DMS114 treated with DMSO at 0.1 percent for 48 hours (cell line): ENCODE results near the gene ACER1.
A peak's percentile ranks its signal among the peaks of the same experiment; 100 is the strongest.
"Not testable (repeated sequence)": the region's sequence is repeated elsewhere in the genome, so short reads cannot be mapped to it uniquely, and the experiment has no call there.

Experiments
- DNase-seq: peaks from one replicate; lab custom pipeline; 2025; ENCODE audit not compliant: unreplicated experiment; lab: John Stamatoyannopoulos, UW

ACER1 gene

DNA sequence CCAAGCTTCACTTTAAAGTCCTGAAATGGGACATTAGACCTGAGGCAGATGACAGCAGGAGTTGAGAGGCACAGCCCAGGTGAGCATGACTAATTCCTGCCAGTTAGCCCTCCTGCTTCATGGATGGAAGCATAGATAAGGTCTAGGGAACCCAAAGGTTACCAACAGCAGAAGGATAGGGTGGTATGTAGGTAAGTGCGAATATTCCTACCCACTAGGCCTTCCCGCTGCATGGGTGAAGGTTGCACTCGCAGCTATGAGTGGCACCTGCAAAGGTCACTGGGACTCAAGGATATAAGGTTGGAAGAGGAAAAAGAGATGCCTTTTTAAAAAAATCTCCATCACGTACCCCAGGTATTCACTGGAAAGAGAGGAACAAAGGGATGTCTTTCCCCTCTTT lies 41.4 kb downstream of the ACER1 start:
- DNase-seq, result no peak

DNA sequence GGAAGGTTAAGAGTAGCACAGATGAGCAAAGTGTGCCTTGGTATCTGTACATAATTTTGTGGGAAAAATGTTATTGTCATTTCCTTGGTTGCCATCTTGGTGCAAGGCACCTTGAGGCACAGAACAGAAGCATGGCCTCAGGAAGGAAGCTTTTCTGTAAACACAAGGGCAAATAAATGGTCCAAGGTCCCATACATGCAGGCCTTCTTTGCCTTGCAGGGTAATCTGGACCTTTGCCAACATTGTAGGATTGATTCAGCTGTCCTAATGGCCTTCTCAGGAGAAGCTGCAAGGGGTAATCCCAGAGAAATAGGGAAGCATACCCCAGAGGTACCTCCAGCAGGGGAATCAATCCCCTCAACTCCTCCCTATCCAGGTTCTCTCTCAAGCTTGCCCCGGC lies 44.7 kb downstream of the ACER1 start:
- DNase-seq, result no peak

DNA sequence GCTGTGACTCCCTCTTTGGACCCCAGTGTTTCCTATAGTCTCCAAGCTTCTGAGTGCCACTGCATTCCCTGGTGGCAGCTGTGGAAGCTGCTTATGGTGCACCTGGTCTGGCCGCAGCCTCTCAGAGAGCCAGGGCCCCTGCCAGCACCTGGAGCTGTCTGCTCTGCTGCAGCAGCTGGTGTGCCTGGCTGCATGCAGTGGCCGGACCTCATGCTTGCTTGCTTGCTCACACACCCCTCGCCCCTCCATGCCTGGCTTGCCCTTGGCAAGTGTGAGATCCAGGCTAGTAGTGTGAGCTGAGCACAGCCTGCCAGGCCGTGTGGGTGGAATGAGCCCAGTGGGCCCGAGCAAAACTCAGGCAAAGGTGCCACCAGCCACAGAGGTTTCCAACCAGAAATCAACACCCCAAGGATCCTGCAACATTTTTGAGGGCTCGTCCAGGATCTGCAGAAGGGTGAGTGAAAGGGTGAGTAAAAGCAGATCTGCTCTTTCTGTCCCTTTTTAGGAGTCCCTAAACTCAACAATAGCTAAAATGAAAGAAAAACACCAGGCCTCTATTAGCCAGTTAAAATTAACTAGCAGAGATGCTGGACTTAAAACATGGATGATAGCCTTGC lies 46.0 kb downstream of the ACER1 start:
- DNase-seq, result no peak

DNA sequence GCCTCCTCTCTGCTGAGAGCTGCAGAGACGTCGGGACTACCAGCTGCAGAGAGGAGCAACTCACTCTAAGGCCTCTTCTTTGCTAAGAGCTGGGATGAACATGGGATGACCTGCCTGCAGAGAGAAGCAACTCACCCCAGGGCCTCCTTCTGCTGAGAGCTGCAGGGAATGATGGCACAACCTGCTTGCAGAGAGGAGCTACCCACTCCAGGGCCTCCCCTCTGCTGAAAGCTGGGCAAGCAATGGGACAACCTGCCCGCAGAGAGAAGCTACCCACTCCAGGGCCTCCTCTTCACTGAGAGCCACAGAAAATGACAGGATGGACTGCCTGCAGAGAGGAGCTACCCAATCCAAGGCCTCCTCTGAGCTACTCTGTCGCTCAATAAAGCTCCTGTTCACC lies 46.7 kb downstream of the ACER1 start:
- no peak for DNase-seq

DNA sequence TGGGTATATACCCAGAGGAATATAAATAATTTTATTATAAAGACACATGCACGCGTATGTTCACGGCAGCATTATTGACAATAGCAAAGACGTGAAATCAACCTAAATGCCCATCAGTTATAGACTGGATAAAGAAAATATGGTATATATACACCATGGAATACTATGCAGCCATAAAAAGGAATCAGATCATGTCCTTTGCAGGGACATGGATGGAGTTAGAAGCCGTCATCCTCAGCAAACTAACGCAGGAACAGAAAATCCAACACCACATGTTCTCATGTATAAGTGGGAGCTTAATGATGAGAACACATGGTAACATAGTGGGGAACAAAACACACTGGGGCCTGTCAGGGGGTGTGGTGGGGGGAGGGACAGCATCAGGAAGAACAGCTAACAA lies 51.0 kb downstream of the ACER1 start:
- not testable (repeated sequence) for DNase-seq

DNA sequence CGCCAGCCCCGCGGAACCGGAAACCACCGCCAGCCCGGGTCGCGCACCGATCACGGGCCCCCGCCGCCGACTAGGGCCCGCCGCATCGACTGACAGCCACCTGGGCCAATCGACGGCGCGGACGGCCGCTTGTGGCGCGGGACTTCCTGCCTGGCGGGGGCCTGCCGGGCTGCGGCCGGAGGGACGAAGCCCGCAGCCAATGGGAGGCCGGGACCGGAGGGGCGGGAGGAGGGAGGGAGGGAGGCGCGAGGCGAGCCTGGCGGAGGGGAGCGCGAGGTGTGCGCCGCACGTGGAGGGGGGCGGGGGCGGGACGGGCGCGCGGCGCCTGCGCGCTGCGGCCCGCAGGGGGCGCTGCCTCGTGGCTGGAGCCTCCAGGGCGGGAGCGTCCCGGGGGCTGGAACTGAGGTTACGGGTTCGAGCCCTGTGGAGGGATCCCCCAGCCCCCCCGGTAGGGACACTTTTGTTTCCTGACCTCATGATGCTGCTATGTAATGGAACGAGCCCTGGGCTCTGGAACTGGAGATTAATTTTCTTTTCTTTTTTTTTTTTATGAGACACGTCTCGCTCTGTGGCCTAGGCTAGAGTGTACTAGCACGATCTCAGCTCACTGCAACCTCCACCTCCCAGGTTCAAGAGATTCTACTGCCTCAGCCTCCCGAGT lies 53.4 kb downstream of the ACER1 start, which contains the start of gene MLLT1:
TSS of gene MLLT1 (minus strand) at position 45 of the 661 bp plus-strand sequence. CDS start 191 bp downstream, outside the sequence.
- peak; percentile 74 for DNase-seq

DNA sequence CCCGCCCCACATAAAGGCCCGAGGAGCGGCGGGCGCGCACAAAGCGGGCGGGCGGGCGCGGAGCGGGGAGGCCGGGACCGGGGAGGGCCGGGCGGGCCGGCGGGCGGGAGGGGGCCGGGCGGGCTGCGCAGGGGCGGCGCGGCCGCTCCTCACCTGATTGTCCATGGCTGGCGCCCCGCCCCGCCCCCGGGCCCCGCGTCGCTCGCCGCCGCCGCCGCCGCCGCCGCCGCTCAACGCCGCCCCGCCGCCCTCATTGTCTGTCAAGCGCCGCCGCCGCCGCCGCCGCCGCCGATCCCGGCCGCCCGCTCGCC lies 53.8 kb downstream of the ACER1 start:
- DNase-seq, result no peak

DNA sequence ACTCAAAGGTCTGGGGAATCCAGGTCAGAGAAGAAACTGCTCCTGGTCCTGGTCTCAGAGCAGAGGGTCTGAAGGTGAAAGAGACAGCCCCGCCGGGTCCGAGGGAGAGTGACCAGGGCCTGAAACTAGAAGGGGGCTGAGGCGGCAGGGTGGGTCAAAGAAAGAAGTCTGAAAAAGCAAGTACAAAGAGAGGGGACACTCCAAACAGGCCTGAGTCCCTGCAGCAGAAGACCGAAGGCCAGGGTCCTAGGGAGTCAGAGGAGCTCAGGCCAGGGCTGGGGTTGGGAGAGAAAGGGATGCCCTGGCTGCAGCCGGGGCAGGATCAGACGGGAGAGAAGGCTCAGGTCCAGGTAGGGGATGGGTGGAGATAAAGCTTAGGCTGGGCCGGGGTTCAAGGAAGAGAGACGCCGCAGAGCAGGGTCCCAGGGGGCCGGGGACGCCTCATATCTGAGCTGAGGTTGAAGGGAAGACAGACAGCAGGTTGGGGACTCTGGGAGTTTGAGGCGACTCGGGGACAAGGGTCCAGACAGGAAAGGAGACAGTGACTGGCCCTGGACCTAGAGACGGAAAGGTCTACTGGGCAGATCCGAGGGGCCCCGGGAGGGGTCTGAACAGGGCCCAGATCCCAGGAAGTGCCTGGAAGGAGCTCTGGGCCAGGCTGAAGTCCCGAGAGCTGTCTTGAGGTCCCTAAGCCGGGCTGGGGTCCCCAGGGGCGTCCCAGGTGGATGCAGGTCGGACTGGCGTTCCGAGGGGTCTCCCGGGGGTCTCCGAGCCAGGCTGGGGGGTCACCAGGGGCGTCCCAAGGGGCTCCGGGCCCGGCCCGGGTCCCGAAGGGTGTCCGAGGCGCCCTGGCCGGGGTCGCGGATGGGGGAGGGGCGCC lies 54.4 kb downstream of the ACER1 start:
- DNase-seq, result no peak

DNA sequence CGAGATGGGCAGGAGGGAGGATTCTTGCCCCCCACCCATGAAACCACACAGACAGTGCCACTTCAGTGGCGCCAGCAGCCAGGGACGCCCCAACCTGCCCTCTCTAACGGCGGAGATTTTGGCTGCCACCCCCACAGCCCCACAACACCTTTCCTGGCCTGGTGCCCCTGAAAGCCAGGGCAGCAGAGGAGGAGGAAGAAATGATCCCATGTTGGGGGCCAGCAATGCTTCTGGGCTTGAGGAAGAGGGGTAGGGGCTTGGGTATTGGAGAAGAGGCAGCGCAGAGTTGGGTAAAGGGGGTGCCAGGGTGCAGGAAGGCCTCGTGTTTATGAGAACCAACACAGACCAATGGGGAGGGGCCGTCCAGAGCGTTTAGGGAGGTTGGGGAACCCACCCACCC lies 55.4 kb downstream of the ACER1 start:
- DNase-seq, result no peak

DNA sequence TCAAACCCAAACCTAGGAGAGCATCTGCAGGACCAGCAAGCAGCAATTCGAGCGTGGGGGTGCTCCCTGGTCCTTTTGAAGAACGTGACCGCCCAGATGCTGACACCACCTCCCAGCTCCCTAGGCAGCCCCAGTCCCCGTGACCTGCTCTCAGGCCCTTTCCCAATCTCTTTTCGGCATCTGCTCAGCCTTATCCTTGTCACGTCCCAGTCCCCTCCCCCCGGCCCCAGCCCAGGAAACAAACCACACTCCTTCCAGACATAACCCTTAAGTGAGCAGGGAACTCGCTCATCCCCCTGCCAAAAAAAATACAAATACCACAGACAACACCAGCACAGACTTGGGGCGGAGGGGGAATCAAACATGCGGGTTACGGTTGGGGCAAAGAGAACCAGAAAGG lies 57.0 kb downstream of the ACER1 start:
- no peak for DNase-seq

DNA sequence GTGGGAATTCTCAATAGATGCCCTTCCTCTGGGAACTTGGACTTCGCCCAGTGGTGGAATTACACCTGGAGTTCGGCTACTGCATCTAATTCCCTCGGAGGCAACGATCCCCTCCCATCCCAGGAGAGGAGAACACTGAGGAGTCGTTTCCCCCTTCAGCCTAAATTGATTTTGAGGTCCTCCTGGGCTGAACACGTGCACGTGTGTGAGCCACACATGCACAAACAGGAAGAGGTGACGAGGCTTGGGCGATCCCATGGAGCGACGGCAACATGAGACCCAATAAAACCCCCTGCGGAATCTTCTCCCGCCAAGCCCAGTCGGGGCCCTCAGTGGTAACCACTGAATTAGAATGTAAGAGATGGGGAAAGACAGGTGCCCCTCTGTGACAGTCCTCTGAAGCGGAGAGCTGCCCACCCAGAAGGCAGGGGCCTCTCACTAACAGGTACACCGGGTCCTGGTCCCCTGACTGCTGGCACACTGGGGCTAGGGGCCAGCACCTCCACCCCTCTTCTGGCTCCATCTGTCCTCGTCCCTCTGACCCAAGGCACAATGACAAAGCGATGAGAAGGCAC lies 58.2 kb downstream of the ACER1 start:
- DNase-seq, result no peak

DNA sequence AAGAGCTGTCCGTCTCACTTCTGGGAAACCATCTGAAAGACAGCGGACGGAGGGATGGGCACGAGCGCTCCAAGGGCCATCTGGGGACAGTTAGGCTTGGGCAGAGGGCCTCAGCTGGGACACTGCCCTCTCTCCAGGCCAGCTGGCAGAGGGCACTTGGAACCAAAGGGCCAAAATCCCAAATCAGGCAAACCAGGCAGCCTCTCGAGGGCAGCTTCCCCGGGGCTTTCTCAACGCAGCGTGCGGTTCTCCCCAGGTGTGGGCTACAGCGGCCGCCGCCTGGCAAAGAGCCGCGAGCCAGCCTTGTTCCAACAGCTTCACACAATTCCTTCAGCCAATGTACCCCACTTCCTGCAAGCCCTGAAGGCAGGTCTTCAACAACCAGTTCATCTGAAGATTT lies 58.7 kb downstream of the ACER1 start:
- no peak for DNase-seq

DNA sequence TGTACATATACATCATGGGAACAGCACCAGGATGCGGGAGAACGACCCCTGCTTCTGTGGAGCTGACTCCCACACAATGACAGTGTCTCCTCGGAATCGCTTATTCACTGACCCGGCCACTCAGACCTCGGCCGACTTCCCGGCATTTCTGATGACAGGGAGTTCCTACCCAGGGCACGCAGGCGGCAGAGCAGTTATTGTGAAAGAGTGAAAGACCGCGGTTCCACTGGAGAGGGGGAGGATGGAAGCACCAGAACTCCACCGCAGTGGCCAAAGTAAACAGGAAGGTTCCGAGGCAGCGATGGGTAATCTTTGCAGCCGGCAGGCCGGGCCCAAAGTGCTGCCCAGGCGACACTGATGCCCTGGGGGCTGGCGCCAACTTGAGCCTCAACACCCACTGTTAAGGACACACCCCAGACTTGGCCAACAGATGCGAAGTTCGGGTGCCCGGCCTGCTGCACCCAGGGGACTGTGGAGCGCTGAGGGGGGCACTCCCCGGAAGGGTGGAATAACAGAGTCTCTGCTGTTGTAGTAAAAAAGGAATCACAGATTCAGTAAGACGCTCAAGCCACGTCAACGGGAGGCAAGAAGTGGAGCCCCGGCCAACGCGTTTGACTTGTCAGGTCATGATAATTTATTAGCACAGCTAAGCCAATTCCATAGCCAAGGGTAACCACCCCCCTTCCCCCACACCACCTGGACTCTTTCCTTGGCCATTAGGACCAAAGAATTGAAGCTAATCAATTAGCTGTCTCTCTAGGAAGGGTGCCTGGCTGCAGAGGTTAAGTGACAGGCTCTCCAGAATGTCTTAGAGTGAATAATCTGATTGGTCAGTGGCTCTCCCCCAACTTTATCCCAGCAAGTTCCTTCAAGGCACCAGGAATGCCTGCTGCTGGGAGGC lies 59.5 kb downstream of the ACER1 start:
- no peak for DNase-seq

DNA sequence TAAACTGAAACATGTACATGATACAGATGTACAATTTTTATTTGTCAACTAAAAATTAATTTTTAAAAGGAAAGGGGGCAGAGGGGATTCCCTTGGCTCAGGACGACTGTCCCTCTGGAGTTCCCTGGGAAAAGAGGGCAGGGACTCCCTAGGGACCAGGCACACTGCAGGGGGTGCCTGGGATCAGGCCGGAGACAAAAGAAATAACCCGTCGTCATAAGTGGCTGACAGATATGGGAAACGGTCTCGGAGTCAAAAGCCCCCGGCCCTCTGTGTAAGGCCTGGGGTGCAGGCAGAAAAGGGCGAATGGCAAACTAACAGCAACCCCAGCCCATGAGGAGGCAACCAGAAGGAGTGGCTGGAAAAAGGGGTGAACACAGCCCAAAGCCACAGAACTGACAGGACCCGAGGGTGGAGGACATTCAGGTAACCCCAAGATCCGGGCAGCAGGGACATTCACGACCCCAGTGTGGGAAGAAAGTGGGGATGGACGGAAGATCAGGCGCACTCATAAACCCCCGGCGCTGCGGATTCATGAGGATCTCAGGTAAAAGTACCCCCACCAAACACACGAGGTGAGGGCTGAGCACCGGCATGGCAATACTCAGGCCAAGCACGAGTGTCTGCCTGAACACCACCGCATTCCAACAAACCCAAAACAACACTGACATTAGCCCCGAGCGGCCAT lies 60.4 kb downstream of the ACER1 start:
- DNase-seq, result no peak

DNA sequence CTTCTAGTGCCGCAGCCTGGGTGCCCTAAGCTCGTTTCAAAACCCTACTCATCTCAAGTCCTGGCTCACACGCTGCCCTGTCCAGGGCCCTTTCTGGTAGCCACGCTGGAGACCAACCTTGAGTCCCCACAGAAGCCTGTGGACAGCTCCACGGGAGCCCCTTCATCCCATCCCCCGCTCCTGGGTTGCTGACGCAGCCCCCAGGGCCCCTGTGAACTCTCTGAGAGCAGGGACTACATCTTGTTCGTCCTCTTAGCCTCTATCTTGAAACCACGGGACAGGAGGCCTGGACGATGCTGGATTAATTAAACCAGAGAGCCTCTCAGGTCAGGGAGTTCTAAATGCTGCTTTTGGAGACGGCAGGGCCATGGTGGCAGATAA lies 61.0 kb downstream of the ACER1 start:
- no peak for DNase-seq

DNA sequence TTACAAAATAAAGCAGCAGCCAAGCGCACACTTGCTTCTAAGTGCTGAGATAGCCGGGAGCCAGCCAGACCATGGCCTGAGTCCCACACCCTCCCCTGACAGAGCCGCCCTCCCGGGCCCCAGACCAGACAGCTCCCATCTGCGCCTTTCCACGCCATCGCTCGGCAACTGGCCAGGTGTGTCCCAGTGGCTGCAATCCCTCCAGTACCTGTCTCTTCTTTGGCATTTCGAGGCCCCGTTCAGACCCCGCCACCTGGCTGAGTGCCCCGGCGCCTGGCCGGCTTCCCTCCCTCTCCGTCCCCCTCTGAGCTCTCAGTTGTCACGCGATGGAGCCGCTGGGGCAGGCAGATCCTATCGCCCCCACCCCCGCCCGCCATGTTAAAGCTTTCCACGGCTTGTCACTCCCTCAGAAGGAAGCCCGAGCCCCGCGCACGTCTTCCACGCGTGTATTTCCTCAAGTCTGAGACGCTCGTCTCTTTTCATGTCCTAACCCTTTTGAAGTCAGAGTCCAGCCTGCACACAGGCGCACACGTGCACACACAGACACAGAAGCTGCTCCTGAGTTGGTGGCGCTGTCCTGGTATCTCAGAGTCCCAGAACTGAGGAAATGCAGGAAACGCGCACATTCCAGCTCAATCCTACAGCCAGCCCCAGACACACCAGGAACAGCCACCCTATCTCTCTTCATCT lies 61.5 kb downstream of the ACER1 start:
- no peak for DNase-seq

DNA sequence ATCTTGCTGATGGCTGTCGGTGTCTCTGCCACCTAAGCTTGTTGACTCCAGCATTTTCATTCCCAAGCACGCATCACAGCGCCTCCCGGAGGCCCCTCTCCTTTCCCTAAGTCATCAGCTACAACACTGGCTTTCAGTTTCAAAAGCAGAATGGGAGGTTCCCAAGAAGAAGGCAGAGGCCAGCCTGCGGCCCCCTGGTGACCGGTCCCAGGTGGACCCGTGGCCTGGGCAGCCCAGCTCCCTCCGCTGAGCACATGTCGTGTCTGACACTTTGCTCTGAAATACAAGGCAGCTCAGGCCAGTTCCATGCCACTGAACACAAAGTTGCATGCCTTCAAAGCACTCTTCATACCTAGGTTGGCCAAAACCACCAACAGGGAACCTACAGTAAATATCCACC lies 62.2 kb downstream of the ACER1 start:
- no peak for DNase-seq

DNA sequence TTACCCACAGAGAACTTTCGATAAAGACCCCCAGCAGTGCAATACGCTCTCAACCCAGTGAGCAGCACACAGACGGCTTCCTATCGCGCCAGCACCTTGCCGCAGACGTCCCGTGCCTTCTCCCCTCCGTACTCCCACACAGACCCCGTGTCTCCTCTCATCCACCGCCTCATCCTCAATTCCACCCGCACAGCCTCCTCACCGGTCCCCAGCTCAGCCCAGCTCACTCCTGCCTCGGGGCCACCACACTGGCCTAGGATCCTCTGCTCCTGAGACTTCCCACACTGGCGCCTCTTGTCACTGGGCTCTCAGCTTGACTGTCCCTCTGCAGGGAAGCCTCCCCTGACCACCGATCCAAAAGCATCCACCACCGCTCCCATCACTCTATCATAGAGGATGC lies 62.6 kb downstream of the ACER1 start:
- DNase-seq, result no peak

DNA sequence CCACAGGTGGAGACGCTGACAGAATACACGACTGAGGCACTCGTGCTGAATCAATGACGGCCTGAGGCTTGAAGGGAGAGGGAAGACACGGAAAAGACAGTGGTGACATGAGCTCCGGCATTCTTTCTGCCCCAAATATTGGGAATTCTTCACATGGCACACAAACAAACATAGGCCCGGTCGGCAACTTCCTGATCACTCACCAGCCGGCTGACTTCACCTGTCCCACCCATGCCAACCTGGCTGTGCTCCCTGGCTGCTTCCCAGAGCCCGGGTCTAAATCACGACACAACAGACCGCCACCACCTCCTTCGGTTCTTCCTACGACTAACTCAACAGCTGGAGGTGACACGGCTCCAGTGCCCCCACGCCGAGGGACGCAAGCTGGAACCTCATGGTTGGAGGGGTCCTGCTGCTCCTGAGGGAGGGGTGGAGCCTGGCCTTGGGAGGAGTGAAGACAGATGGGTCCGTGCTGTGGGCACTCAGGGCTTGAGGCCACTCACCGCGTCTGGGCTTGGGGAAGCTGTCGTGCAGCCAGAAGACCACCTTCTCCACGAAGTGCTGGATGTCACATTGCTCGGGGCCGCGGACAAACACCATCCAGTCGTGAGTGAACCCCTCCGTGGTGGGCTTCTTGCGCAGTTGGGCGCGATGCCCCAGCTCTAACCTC lies 63.2 kb downstream of the ACER1 start:
- DNase-seq, result no peak
